Measurements from ENCODE around the gene SLC12A8.

The SLC12A8 gene

GRCh38 chr3:125061170-125061569 lies 151.4 kb downstream of the SLC12A8 start:
- Mint-ChIP-seq H3K36me3 (ENCODE audit: low read depth) (no peaks in the 10 kb centered on the region), H3K27ac (no peak overlapping the region), H3K4me1 (ENCODE audit: low read depth) (peaks cover 2% of the 10 kb centered on the region), H3K9me3 (no peaks in the 10 kb centered on the region), H3K27me3 (ENCODE audit: low read depth) (peaks cover 70% of the 10 kb centered on the region), H3K4me3 (no peak overlapping the region)
- no peak for DNase-seq (ENCODE audit: low spot score)

GRCh38 chr3:125059488-125060245 lies 152.9 kb downstream of the SLC12A8 start:
- Mint-ChIP-seq H3K9me3 (no peaks in the 10 kb centered on the region), H3K4me1 (ENCODE audit: low read depth) (peaks cover 2% of the 10 kb centered on the region), H3K4me3 (no peak overlapping the region), H3K27ac (no peak overlapping the region), H3K27me3 (ENCODE audit: low read depth) (peaks cover 64% of the 10 kb centered on the region), H3K36me3 (ENCODE audit: low read depth) (peaks cover under 1% of the 10 kb centered on the region)
- DNase-seq (ENCODE audit: low spot score) = no peak

- Mint-ChIP-seq H3K27me3 (ENCODE audit: low read depth) (peaks cover 57% of the 10 kb centered on the region), H3K9me3 (no peaks in the 10 kb centered on the region), H3K4me3 (no peak overlapping the region), H3K4me1 (ENCODE audit: low read depth) (peaks cover 8% of the 10 kb centered on the region), H3K27ac (no peak overlapping the region), H3K36me3 (ENCODE audit: low read depth) (peaks cover 8% of the 10 kb centered on the region)
- DNase-seq (ENCODE audit: low spot score) = no peak
These were observed 153.6 kb downstream of the SLC12A8 start for GRCh38 chr3:125058959-125059358.

DNA sequence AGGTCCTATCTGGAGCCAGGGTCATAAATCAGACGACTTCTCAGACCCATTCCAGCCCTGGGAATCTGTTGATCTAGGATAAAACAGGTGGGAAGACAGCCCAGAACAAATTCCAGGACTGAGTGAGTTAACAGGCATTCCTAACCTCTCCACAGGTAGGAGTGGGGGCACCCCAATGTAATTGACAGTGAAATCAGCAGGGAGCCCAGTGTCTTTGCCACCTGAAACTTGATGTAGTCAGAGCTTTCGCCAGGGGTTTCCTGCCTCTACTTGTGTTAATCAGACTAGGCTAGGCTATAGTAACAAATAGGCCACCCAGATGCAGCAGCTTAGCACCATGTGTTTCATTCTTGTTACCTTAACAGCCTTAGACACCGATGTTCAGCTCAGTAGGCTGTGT lies 154.0 kb downstream of the SLC12A8 start:
- peaks cover 13% of the 10 kb centered on the region for H3K4me1 Mint-ChIP-seq (ENCODE audit: low read depth)
- H3K4me3 Mint-ChIP-seq = no peak overlapping the region

DNA sequence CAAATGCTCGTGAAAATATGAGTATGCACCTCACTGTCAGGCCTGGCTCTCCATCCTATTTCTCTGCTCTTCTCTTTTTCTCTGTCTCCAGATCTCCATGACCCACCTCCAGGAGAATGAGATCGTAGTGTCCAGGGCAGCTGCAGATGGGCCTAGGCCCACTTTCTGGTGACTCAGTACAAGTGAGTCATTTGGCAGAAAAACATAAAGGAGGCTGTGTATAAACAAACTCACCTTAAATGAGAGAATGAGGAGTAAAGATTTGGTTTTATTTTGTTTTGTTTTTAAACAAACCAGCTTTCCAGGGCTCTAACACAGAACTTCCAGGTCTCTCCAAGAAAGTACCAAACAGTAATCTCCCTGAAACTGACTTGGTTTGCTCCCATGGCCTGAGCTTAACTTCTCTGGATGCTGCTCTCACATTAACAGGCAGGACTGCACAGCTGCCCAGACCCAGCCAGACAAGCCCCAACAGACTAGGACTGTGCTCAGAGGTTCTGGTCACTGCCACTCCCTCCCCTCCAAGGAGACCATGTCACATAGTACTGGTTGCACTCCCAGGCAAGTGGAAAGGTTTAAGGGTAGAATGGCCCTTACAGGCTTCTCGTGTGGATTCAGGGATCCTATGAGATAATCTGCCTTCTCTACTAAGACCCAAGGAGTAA lies 155.2 kb downstream of the SLC12A8 start:
- no peak for DNase-seq (ENCODE audit: low spot score)
- Mint-ChIP-seq H3K4me1 (ENCODE audit: low read depth) (peaks cover 25% of the 10 kb centered on the region), H3K36me3 (ENCODE audit: low read depth) (peaks cover 13% of the 10 kb centered on the region), H3K9me3 (no peaks in the 10 kb centered on the region), H3K4me3 (no peak overlapping the region), H3K27ac (no peak overlapping the region), H3K27me3 (ENCODE audit: low read depth) (peaks cover 44% of the 10 kb centered on the region)

More for the DNA sequence above, 154.0 kb downstream of the SLC12A8 start:
- DNase-seq (ENCODE audit: low spot score) = no peak
- Mint-ChIP-seq H3K36me3 (ENCODE audit: low read depth) (peaks cover 11% of the 10 kb centered on the region), H3K9me3 (no peaks in the 10 kb centered on the region), H3K27ac (no peak overlapping the region), H3K27me3 (ENCODE audit: low read depth) (peaks cover 54% of the 10 kb centered on the region)

GRCh38 chr3:125055913-125056745 lies 156.4 kb downstream of the SLC12A8 start, which contains the start of gene HEG1:
TSS of gene HEG1 (minus strand) at chr3:125055997. CDS start at chr3:125055890, 107 bp downstream.
- Mint-ChIP-seq H3K27me3 (ENCODE audit: low read depth) (peaks cover 32% of the 10 kb centered on the region), H3K4me1 (ENCODE audit: low read depth) (peaks cover 37% of the 10 kb centered on the region), H3K27ac (peak within 1 kb of the TSS; percentile 90), H3K9me3 (no peaks in the 10 kb centered on the region), H3K4me3 (peak within 1 kb of the TSS; percentile 97), H3K36me3 (ENCODE audit: low read depth) (peaks cover 13% of the 10 kb centered on the region)
- peak; percentile 83 for DNase-seq (ENCODE audit: low spot score)

DNA sequence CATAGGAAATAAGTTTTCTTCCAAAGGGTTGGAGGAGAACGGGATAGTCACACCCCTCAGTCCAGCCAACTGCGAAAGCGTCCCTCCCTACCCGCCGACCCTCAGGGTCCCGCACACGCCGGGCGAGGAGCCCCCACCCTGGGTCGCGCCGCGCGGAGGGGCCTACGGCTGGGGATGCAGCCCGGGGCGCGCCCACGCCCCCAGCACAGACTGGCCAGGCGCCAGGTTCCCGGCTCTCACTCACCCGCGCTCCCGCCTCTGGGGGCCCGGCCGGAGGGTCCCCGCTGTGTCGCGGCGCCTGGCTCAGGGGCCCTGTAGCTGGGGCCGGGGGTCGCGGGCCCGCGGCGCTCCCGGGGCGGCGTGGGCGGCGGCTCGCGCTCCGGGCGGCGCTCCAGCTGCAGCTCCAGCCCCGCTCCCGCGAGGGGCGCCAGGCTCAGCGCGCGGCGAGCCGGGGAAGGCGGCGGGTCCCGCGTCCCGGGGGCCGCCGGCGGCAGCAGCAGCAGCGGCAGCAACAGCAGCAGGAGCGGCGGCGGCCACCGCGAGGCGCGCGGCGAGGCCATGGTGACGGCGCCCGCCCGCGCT lies 157.1 kb downstream of the SLC12A8 start:
- Mint-ChIP-seq H3K27ac (peak overlapping the region; percentile 90), H3K4me3 (peak overlapping the region; percentile 97), H3K9me3 (no peaks in the 10 kb centered on the region), H3K27me3 (ENCODE audit: low read depth) (peaks cover 28% of the 10 kb centered on the region), H3K4me1 (ENCODE audit: low read depth) (peaks cover 44% of the 10 kb centered on the region), H3K36me3 (ENCODE audit: low read depth) (peaks cover 20% of the 10 kb centered on the region)
- peak; percentile 17 for DNase-seq (ENCODE audit: low spot score)

GRCh38 chr3:125054449-125055329 lies 157.9 kb downstream of the SLC12A8 start:
- H3K27ac Mint-ChIP-seq = peak overlapping the region; percentile 90
- peak overlapping the region; percentile 97 for H3K4me3 Mint-ChIP-seq
- no peaks in the 10 kb centered on the region for H3K9me3 Mint-ChIP-seq
- H3K4me1 Mint-ChIP-seq (ENCODE audit: low read depth) = peaks cover 45% of the 10 kb centered on the region
- peaks cover 23% of the 10 kb centered on the region for H3K27me3 Mint-ChIP-seq (ENCODE audit: low read depth)
- no peak for DNase-seq (ENCODE audit: low spot score)
- H3K36me3 Mint-ChIP-seq (ENCODE audit: low read depth) = peaks cover 22% of the 10 kb centered on the region

DNA sequence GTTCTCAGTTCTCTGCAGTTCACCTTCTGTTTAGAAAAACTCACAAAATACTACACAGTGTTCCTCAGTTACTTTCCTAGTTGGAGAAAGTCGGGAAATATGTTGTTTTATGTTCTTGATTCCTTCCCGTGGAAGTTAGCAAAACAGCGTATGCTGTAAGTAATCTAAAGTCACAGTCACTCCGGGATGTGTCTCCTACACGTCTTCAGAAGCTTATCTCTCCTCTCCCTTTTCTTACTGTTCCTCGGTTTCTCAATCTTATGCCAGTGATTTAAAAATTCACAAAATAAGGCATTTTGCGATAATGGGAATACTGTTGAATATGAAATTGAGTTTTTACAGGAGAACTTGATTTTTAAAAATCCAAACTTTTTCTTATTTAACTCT lies 158.5 kb downstream of the SLC12A8 start:
- H3K9me3 Mint-ChIP-seq = no peaks in the 10 kb centered on the region
- no peak for DNase-seq (ENCODE audit: low spot score)
- no peak overlapping the region for H3K27ac Mint-ChIP-seq

DNA sequence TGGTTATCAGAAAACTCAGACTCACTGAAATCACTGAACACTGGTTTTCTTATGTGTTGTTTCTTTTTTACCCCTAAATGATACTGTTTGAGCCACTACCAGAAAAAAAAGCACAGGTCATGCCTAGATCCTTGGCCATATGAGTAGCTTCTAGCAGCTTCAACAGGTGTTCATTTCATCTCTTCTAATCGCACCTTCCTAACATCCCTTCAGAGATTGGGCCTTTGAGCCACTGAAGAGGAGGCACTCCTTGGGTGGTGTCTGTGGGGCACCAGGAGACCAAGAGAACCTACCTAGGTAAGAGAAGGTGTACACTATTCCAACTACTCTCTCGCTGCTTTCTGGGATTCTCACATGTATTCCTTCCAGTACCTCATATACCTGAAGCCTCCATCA lies 159.2 kb downstream of the SLC12A8 start:
- H3K27me3 Mint-ChIP-seq (ENCODE audit: low read depth) = peaks cover 15% of the 10 kb centered on the region
- no peaks in the 10 kb centered on the region for H3K9me3 Mint-ChIP-seq
- peak overlapping the region; percentile 3 for H3K27ac Mint-ChIP-seq
- no peak for DNase-seq (ENCODE audit: low spot score)
- peaks cover 34% of the 10 kb centered on the region for H3K36me3 Mint-ChIP-seq (ENCODE audit: low read depth)
- H3K4me3 Mint-ChIP-seq = peak overlapping the region; percentile 97
- peaks cover 50% of the 10 kb centered on the region for H3K4me1 Mint-ChIP-seq (ENCODE audit: low read depth)

More for the DNA sequence above, 158.5 kb downstream of the SLC12A8 start:
- Mint-ChIP-seq H3K4me3 (peak overlapping the region; percentile 97), H3K4me1 (ENCODE audit: low read depth) (peaks cover 48% of the 10 kb centered on the region), H3K27me3 (ENCODE audit: low read depth) (peaks cover 19% of the 10 kb centered on the region), H3K36me3 (ENCODE audit: low read depth) (peaks cover 28% of the 10 kb centered on the region)

GRCh38 chr3:125052624-125053303 lies 159.8 kb downstream of the SLC12A8 start:
- H3K27me3 Mint-ChIP-seq (ENCODE audit: low read depth) = peaks cover 9% of the 10 kb centered on the region
- peak overlapping the region; percentile 92 for H3K27ac Mint-ChIP-seq
- DNase-seq (ENCODE audit: low spot score) = no peak
- H3K36me3 Mint-ChIP-seq (ENCODE audit: low read depth) = peaks cover 35% of the 10 kb centered on the region
- no peaks in the 10 kb centered on the region for H3K9me3 Mint-ChIP-seq
- peak overlapping the region; percentile 97 for H3K4me3 Mint-ChIP-seq
- peaks cover 50% of the 10 kb centered on the region for H3K4me1 Mint-ChIP-seq (ENCODE audit: low read depth)

DNA sequence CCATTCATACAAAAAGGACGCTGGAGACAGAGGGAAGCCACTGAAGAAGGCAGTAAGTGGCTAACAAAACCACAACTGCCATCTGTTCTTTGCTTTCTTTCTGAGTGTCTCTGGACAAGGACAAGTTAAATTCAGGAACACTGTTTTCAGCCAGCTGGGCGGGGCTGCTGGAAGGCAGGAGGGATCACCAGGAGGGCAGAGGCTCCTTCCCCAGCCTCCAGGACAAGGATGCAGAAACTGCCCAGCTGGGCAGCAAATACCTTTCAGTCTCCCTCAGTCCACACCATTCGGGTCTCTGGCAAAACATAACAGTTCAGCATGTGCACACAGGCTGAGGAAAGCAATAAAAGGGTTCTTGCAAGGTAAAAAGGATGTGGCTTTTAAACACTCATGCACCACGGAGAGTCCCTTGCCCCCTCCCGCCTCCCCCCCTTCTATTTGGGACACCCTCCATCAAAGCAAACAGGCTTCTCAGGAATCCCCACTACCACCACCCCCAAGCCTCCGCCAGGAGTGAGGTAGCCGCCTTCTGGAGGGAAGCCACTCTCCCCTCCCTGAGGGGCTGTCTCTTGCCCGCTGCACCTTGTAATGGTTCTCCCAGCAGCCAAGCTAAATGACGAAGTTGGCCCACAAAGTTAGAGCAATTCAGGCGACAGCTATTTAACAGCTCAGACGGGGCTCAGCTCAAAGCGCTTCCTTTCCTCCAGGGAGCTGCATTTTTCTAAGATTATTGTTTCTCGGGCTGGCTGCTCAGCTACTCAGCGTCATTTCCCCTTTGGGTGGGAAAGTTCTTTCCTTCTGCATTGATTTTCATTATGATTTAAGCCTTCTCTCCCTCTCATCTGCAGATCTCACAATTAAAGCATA lies 160.6 kb downstream of the SLC12A8 start:
- DNase-seq (ENCODE audit: low spot score) = peak; percentile 64
- no peaks in the 10 kb centered on the region for H3K9me3 Mint-ChIP-seq
- H3K4me3 Mint-ChIP-seq = peak overlapping the region; percentile 97
- peaks cover 36% of the 10 kb centered on the region for H3K36me3 Mint-ChIP-seq (ENCODE audit: low read depth)
- H3K27me3 Mint-ChIP-seq (ENCODE audit: low read depth) = peaks cover 7% of the 10 kb centered on the region
- peak overlapping the region; percentile 92 for H3K27ac Mint-ChIP-seq
- H3K4me1 Mint-ChIP-seq (ENCODE audit: low read depth) = peaks cover 50% of the 10 kb centered on the region

Measured in T-helper 2 cell treated with Interferon-gamma antibody and Interleukin-4, amounts not matched to agents 5 μg/mL and 100 μg/mL, for 36 hours (primary cell).